Activated CD8-positive, alpha-beta T cell treated with anti-CD3 and anti-CD28 coated beads for 36 hours (primary cell): ENCODE results near the gene AFAP1. TPM values are rescaled to one million over a fixed set of nuclear protein-coding genes. Genes with fewer than 3 reads are reported as not detected.

ENCODE experiments used
- ATAC-seq: fragments of 200-7000 bp; cut with Tn5 transposase; one replicate; pipeline ENCODE4 v1.10.0; 2021; ENCODE audit warnings: mild to moderate bottlenecking, moderate library complexity
- CTCF ChIA-PET: fragments of 350-600 bp; sonication (Branson Sonifier 250); formaldehyde crosslinking; loops from one replicate; lab custom pipeline; 2021; ENCODE audit warnings: antibody characterized with exemption; lab: Charles Lee
- POLR2A ChIA-PET: fragments of 350-600 bp; sonication (Branson Sonifier 250); formaldehyde crosslinking; loops from one replicate; lab custom pipeline; 2021; ENCODE audit warnings: antibody characterized with exemption; lab: Charles Lee
- DNase-seq: peaks from one replicate; pipeline ENCODE4 v3.0.0-alpha.2; 2020
- H3K27ac Mint-ChIP-seq: one replicate; pipeline ENCODE4 v1.8.0; 2021; ENCODE audit warnings: mild to moderate bottlenecking, mixed read lengths
- H3K27me3 Mint-ChIP-seq: one replicate; pipeline ENCODE4 v1.8.0; 2021; ENCODE audit warnings: mixed read lengths
- H3K36me3 Mint-ChIP-seq: one replicate; pipeline ENCODE4 v1.8.0; 2021; ENCODE audit warnings: low read depth, mixed read lengths
- H3K4me1 Mint-ChIP-seq: one replicate; pipeline ENCODE4 v1.8.0; 2021; ENCODE audit warnings: low read depth, mixed read lengths
- H3K4me3 Mint-ChIP-seq: one replicate; pipeline ENCODE4 v1.8.0; 2021; ENCODE audit warnings: mild to moderate bottlenecking, moderate library complexity, mixed read lengths
- H3K9me3 Mint-ChIP-seq: one replicate; pipeline ENCODE4 v1.8.0; 2021; ENCODE audit warnings: mixed read lengths
- CTCF ChIP-seq: fragments of 200-600 bp; IDR thresholded peaks from one replicate; pipeline ENCODE4 v1.8.0; 2022; ENCODE audit warnings: antibody characterized with exemption, mild to moderate bottlenecking
- intact Hi-C: fragments of 100-400 bp; cut with micrococcal nuclease; formaldehyde crosslinking; loops from one replicate; pipeline ENCODE4 v1.10.0; 2022
- total RNA-seq, 2 experiments: library from RNA; stranded (reverse); gene quantifications; one replicate each; pipeline ENCODE4 v1.2.3, GENCODE V29; 2021

AFAP1 gene
- total RNA-seq, 2 experiments from 2014 or later = 25.5 to 26.5 TPM

GRCh38 chr4:7876201-7876875 is 63.3 kb downstream of the AFAP1 start:
- Mint-ChIP-seq H3K9me3 (no peaks in the 10 kb centered on the region), H3K4me3 (peak overlapping the region; percentile 40), H3K4me1 (peaks cover 36% of the 10 kb centered on the region), H3K27ac (peak overlapping the region; percentile 78), H3K36me3 (peaks cover 3% of the 10 kb centered on the region), H3K27me3 (no peaks in the 10 kb centered on the region)
- CTCF ChIA-PET = interaction anchor here (0.7 to 3.5 kb wide), 18 partner anchors 10 to 110 kb away, joined by 3 to 11 read pairs (median 4); no protein-coding TSS in a partner anchor
- ATAC-seq = peak; percentile 87
- DNase-seq = peak; percentile 64
- POLR2A ChIA-PET = interaction anchor here (0.8 to 2.0 kb wide), 7 partner anchors 10 to 91 kb away, joined by 3 to 4 read pairs (median 3); no protein-coding TSS in a partner anchor
- intact Hi-C loops = no loop called here
- peak; percentile 27 for TF ChIP-seq CTCF

DNA sequence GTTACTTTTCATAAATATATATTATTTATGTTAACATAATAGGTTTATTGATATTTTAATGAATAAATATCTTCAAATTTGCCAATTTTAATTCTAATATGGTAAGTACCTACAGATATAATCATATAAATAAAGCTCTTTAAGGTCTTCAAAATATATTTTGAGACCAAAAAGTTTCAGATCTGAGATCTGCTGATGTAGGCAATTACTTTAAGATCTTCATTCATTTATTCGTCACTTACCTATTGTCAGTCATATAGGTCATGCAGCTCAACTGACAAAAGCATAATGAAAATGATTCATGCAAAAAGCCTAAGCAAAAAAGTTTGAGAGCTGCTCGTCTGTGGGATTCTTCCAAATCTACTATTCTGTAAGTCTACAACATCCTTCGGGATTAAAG is 64.8 kb downstream of the AFAP1 start:
- Mint-ChIP-seq H3K4me1 (peaks cover 27% of the 10 kb centered on the region), H3K36me3 (peaks cover 5% of the 10 kb centered on the region), H3K27ac (no peak overlapping the region), H3K9me3 (no peaks in the 10 kb centered on the region), H3K27me3 (no peaks in the 10 kb centered on the region), H3K4me3 (no peak overlapping the region)
- ChIA-PET CTCF (interaction anchor here (1.1 to 2.0 kb wide), 5 partner anchors 30 to 112 kb away, joined by 3 to 7 read pairs (median 4); no protein-coding TSS in a partner anchor), POLR2A (interaction anchor here (1.0 kb wide), 2 partner anchors 12 to 95 kb away, joined by 3 read pairs; no protein-coding TSS in a partner anchor)
- DNase-seq = no peak
- no peak for TF ChIP-seq CTCF
- ATAC-seq = no peak
- intact Hi-C loops = no loop called here

GRCh38 chr4:7873881-7874280 is 65.8 kb downstream of the AFAP1 start:
- intact Hi-C loops = no loop called here
- no peak for TF ChIP-seq CTCF
- H3K9me3 Mint-ChIP-seq = no peaks in the 10 kb centered on the region
- ChIA-PET CTCF (interaction anchor here (1.2 to 2.0 kb wide), 4 partner anchors 29 to 113 kb away, joined by 4 to 7 read pairs (median 4); no protein-coding TSS in a partner anchor), POLR2A (interaction anchor here (1.0 kb wide), 1 partner anchor 19 kb away, joined by 5 read pairs; no protein-coding TSS in a partner anchor)
- H3K4me3 Mint-ChIP-seq = no peak overlapping the region
- H3K4me1 Mint-ChIP-seq = peaks cover 28% of the 10 kb centered on the region
- no peak overlapping the region for H3K27ac Mint-ChIP-seq
- DNase-seq (no peak), ATAC-seq (no peak)
- peaks cover 5% of the 10 kb centered on the region for H3K36me3 Mint-ChIP-seq
- no peaks in the 10 kb centered on the region for H3K27me3 Mint-ChIP-seq

- no peak for TF ChIP-seq CTCF
- ATAC-seq = no peak
- no peaks in the 10 kb centered on the region for H3K27me3 Mint-ChIP-seq
- no peaks in the 10 kb centered on the region for H3K9me3 Mint-ChIP-seq
- intact Hi-C loops = no loop called here
- CTCF ChIA-PET = interaction anchor here (1.0 to 1.1 kb wide), 2 partner anchors 28 to 66 kb away, joined by 3 to 4 read pairs; no protein-coding TSS in a partner anchor
- H3K4me3 Mint-ChIP-seq = no peak overlapping the region
- peaks cover 12% of the 10 kb centered on the region for H3K36me3 Mint-ChIP-seq
- POLR2A ChIA-PET = no interaction called here
- no peak for DNase-seq
- no peak overlapping the region for H3K27ac Mint-ChIP-seq
- H3K4me1 Mint-ChIP-seq = peaks cover 36% of the 10 kb centered on the region
Measured at GRCh38 chr4:7872264-7872771, 67.3 kb downstream of the AFAP1 start.
